Measurements from ENCODE around the gene MAP2K7.

Gene MAP2K7

DNA sequence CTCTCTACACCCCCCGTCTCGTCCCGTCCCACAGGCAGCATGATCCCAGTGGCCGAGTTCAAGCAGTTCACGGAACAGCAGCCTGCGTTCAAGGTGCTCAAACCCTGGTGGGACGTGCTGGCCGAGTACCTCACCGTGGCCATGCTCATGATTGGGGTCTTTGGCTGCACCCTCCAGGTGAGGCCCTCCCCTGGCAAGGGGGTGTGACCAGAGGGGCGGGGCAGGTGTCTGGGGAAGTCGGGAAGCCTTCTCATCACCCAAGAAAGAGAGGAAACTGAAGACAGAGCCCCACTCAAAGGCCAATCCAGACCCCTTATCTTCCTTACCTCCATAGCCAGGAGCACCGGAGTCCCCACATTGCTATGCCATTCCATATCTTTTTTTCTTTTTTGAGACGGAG, 8.1 kb upstream of the MAP2K7 start:
- TF ChIP-seq, protein P1, sequence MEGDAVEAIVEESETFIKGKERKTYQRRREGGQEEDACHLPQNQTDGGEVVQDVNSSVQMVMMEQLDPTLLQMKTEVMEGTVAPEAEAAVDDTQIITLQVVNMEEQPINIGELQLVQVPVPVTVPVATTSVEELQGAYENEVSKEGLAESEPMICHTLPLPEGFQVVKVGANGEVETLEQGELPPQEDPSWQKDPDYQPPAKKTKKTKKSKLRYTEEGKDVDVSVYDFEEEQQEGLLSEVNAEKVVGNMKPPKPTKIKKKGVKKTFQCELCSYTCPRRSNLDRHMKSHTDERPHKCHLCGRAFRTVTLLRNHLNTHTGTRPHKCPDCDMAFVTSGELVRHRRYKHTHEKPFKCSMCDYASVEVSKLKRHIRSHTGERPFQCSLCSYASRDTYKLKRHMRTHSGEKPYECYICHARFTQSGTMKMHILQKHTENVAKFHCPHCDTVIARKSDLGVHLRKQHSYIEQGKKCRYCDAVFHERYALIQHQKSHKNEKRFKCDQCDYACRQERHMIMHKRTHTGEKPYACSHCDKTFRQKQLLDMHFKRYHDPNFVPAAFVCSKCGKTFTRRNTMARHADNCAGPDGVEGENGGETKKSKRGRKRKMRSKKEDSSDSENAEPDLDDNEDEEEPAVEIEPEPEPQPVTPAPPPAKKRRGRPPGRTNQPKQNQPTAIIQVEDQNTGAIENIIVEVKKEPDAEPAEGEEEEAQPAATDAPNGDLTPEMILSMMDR (IDR thresholded peaks at IDR 0.05; ENCODE audit: low read depth, low read length) = no peak
- in situ Hi-C loops (cut with HindIII; ENCODE audit: low sequenced_read_pairs) = no loop called here
- DNase-seq (ENCODE audit: low read depth, low spot score) = no peak
- no peak overlapping the region for H3K4me3 ChIP-seq (ENCODE audit: low read depth, low read length)

DNA sequence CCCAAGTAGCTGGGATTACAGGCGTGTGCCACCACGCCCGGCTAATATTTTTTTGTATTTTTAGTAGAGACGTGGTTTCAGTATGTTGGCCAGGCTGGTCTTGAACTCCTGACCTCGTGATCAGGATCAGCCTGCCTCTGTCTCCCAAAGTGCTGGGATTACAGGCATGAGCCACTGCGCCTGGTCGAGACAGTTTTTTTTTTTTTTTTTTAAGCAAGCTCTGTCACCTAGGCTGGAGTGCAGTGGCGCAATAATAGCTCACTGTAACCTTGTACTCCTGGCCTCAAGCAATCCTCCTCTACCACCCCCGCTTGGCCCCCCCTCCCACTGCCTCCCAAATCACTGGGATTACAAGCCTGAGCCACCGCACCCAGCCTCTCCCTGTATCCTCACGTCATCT, 6.4 kb upstream of the MAP2K7 start:
- TF ChIP-seq, protein P1 (IDR thresholded peaks at IDR 0.05; ENCODE audit: low read depth, low read length) = no peak
- no peak for DNase-seq (ENCODE audit: low read depth, low spot score)
- no peak overlapping the region for H3K4me3 ChIP-seq (ENCODE audit: low read depth, low read length)
- in situ Hi-C loops (cut with HindIII; ENCODE audit: low sequenced_read_pairs) = no loop called here

- in situ Hi-C loops (cut with HindIII; ENCODE audit: low sequenced_read_pairs) = no loop called here
These were observed 4.7 kb upstream of the MAP2K7 start for GRCh38 chr19:7898967-7899366.

GRCh38 chr19:7899751-7900378, 3.8 kb upstream of the MAP2K7 start:
- in situ Hi-C loops (cut with HindIII; ENCODE audit: low sequenced_read_pairs) = no loop called here
- TF ChIP-seq, protein P1 (IDR thresholded peaks at IDR 0.05; ENCODE audit: low read depth, low read length) = no peak
- H3K4me3 ChIP-seq (ENCODE audit: low read depth, low read length) = no peak overlapping the region
- no peak for DNase-seq (ENCODE audit: low read depth, low spot score)

More at GRCh38 chr19:7898967-7899366, 4.7 kb upstream of the MAP2K7 start:
- H3K4me3 ChIP-seq (ENCODE audit: low read depth, low read length) = no peak overlapping the region
- TF ChIP-seq, protein P1 (IDR thresholded peaks at IDR 0.05; ENCODE audit: low read depth, low read length) = no peak
- DNase-seq (ENCODE audit: low read depth, low spot score) = no peak

DNA sequence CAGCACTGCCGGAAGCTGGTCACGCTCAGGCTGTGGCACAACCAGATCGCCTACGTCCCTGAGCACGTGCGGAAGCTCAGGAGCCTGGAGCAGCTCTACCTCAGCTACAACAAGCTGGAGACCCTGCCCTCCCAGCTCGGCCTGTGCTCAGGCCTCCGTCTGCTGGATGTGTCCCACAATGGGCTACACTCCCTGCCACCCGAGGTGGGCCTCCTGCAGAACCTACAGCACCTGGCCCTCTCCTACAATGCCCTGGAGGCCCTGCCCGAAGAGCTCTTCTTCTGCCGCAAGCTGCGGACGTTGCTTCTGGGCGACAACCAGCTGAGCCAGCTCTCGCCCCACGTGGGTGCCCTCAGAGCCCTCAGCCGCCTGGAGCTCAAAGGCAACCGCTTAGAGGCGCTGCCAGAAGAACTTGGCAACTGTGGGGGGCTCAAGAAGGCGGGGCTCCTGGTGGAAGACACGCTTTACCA, 3.2 kb upstream of the MAP2K7 start:
- in situ Hi-C loops (cut with HindIII; ENCODE audit: low sequenced_read_pairs) = no loop called here
- TF ChIP-seq, protein P1 (IDR thresholded peaks at IDR 0.05; ENCODE audit: low read depth, low read length) = no peak
- DNase-seq (ENCODE audit: low read depth, low spot score) = no peak
- H3K4me3 ChIP-seq (ENCODE audit: low read depth, low read length) = no peak overlapping the region

GRCh38 chr19:7900931-7901330, 2.7 kb upstream of the MAP2K7 start:
- H3K4me3 ChIP-seq (ENCODE audit: low read depth, low read length) = no peak overlapping the region
- no peak for DNase-seq (ENCODE audit: low read depth, low spot score)
- TF ChIP-seq, protein P1 (IDR thresholded peaks at IDR 0.05; ENCODE audit: low read depth, low read length) = no peak
- in situ Hi-C loops (cut with HindIII; ENCODE audit: low sequenced_read_pairs) = no loop called here

All from astrocyte of the spinal cord (primary cell).